ENCODE data around the gene IL5. TPM values are rescaled to one million over a fixed set of nuclear protein-coding genes. Genes with fewer than 3 reads are reported as not detected.

The IL5 gene
- total RNA-seq, 4 donors from 2014 or later = not detected

- Histone ChIP-seq H3K9me3 (no peaks in the 10 kb centered on the region), H3K4me1 (peaks cover 37 to 74% (median 46%) of the 10 kb centered on the region in 3 donors), H3K27me3 (no peaks in the 10 kb centered on the region), H3K4me3 (peak overlapping the region; percentile 64 to 87 (median 84)), H3K36me3 (no peaks in the 10 kb centered on the region), H3K27ac (peak overlapping the region; percentile 90 to 99 (median 96))
- 0% methylated on average over 7 of the region's 30 CpGs for WGBS, 2 donors
- intact Hi-C loops (cut with DNase I) = loop anchor here (10.0 kb wide), 1 partner anchor 241 kb away; the partner anchor contains the start of gene PDLIM4
- TF ChIP-seq CTCF (IDR thresholded peaks at IDR 0.05) (no peak), POLR2A (IDR thresholded peaks at IDR 0.05) (peak in 2 of 4 donors; percentile 35 to 53)
- peak; percentile 68 for DNase-seq
Measured at GRCh38 chr5:132495667-132496190, 47.6 kb downstream of the IL5 start.

- WGBS, 2 donors = 93 to 96% methylated on average over 2 of the region's 2 CpGs
- peaks cover 45 to 79% (median 58%) of the 10 kb centered on the region in 3 donors for H3K4me1 ChIP-seq
- no peaks in the 10 kb centered on the region for H3K27me3 ChIP-seq
- no peaks in the 10 kb centered on the region for H3K36me3 ChIP-seq
- H3K27ac ChIP-seq = peak overlapping the region in 3 of 4 donors; percentile 94 to 99 (median 98)
- H3K4me3 ChIP-seq = no peak overlapping the region
- TF ChIP-seq POLR2A (IDR thresholded peaks at IDR 0.05) (no peak), CTCF (IDR thresholded peaks at IDR 0.05) (no peak)
- no peaks in the 10 kb centered on the region for H3K9me3 ChIP-seq
- DNase-seq = no peak
- intact Hi-C loops (cut with DNase I) = loop anchor here (10.0 kb wide), 1 partner anchor 239 kb away; the partner anchor contains the start of gene PDLIM4
Measured at GRCh38 chr5:132493821-132494220, 49.5 kb downstream of the IL5 start.

GRCh38 chr5:132493241-132493640, 50.1 kb downstream of the IL5 start:
- Histone ChIP-seq H3K9me3 (no peaks in the 10 kb centered on the region), H3K4me3 (no peak overlapping the region), H3K4me1 (peaks cover 51 to 82% (median 62%) of the 10 kb centered on the region in 3 donors), H3K27me3 (no peaks in the 10 kb centered on the region), H3K36me3 (no peaks in the 10 kb centered on the region), H3K27ac (peak overlapping the region in 3 of 4 donors; percentile 12 to 98 (median 50))
- DNase-seq = no peak
- WGBS, 2 donors = 71 to 100% methylated on average over 4 of the region's 4 CpGs
- TF ChIP-seq CTCF (IDR thresholded peaks at IDR 0.05) (no peak), POLR2A (IDR thresholded peaks at IDR 0.05) (no peak)
- intact Hi-C loops (cut with DNase I) = loop anchor here (10.0 kb wide), 1 partner anchor 238 kb away; the partner anchor contains the start of gene PDLIM4

- intact Hi-C loops (cut with DNase I) = loop anchor here (10.0 kb wide), 1 partner anchor 238 kb away; the partner anchor contains the start of gene PDLIM4
- Histone ChIP-seq H3K27ac (peak overlapping the region; percentile 95 to 99 (median 98)), H3K27me3 (no peaks in the 10 kb centered on the region), H3K4me3 (no peak overlapping the region), H3K36me3 (peaks cover 0 to 6% (median 0%) of the 10 kb centered on the region in 3 donors), H3K9me3 (no peaks in the 10 kb centered on the region), H3K4me1 (peaks cover 52 to 82% (median 64%) of the 10 kb centered on the region in 3 donors)
- DNase-seq = no peak
- no peak for TF ChIP-seq CTCF (IDR thresholded peaks at IDR 0.05)
- no peak for TF ChIP-seq POLR2A (IDR thresholded peaks at IDR 0.05)
- WGBS, 2 donors = 66 to 79% methylated on average over 3 of the region's 3 CpGs
Measured at GRCh38 chr5:132492386-132493125, 50.8 kb downstream of the IL5 start.

Other genes starting within 250 kb of the IL5 start
- gene SLC22A4, start 249.1 kb downstream of the IL5 start, total RNA-seq = under 1 TPM in 3 of 4 donors, not detected in 1; 0.11 to 0.79 (median 0.38) TPM
- gene SLC22A5, start 173.8 kb downstream of the IL5 start, total RNA-seq = 10 to 100 TPM in 1 of 4 donors, 1 to 10 TPM in 3; 7.4 to 15.8 (median 8.3) TPM
- 10 to 100 TPM in 2 of 4 donors, 1 to 10 TPM in 2; 8.3 to 52.9 (median 13.1) TPM for gene IRF1, start 52.7 kb downstream of the IL5 start, total RNA-seq
- 10 to 100 TPM; 13.6 to 25.2 (median 20.4) TPM for gene RAD50, start 13.5 kb upstream of the IL5 start, total RNA-seq
- not detected for gene IL13, start 114.7 kb upstream of the IL5 start, total RNA-seq
- not detected for gene IL4, start 130.5 kb upstream of the IL5 start, total RNA-seq
- gene KIF3A, start 194.0 kb upstream of the IL5 start, total RNA-seq = 1 to 10 TPM; 2.2 to 7.6 (median 4.6) TPM
- under 1 TPM in 2 of 4 donors, not detected in 2; 0.19 to 0.29 TPM for gene CCNI2, start 203.9 kb upstream of the IL5 start, total RNA-seq
- gene SEPTIN8, start 233.7 kb upstream of the IL5 start, total RNA-seq = 10 to 100 TPM; 31.9 to 44.9 (median 38.3) TPM